GM12892 (cell line): ENCODE results near the gene SRC.

ENCODE experiments used
- POLR2A ChIP-seq: IDR thresholded peaks from 2 replicates; pipeline ENCODE4 v1.6.1; 2011; ENCODE audit warnings: low read depth, low read length, control low read depth
- POLR2AphosphoS5 ChIP-seq: IDR thresholded peaks from 2 replicates; pipeline ENCODE4 v1.6.1; 2011; ENCODE audit warnings: low read depth, low read length, control low read depth

- TF ChIP-seq POLR2A (no peak), POLR2AphosphoS5 (no peak)
Measured at GRCh38 chr20:37418591-37419109, 72.7 kb downstream of the SRC start.
